Activated CD8-positive, alpha-beta memory T cell treated with anti-CD3 and anti-CD28 coated beads for 36 hours (primary cell): Measurements from ENCODE around the gene DPYSL4. TPM values are rescaled to one million over a fixed set of nuclear protein-coding genes. Genes with fewer than 3 reads are reported as not detected.

Experiments used
- CTCF ChIA-PET: fragments of 350-600 bp; sonication (Branson Sonifier 250); formaldehyde crosslinking; loops from one replicate; lab custom pipeline; 2021; ENCODE audit warnings: antibody characterized with exemption; lab: Charles Lee
- POLR2A ChIA-PET: fragments of 350-600 bp; sonication (Branson Sonifier 250); formaldehyde crosslinking; loops from one replicate; lab custom pipeline; 2021; ENCODE audit warnings: antibody characterized with exemption; lab: Charles Lee
- total RNA-seq, 2 experiments: library from RNA; stranded (reverse); gene quantifications; one replicate each; pipeline ENCODE4 v1.2.3, GENCODE V29; 2021

The DPYSL4 gene
- total RNA-seq, 2 experiments from 2014 or later, result 10.1 to 10.2 TPM

DNA sequence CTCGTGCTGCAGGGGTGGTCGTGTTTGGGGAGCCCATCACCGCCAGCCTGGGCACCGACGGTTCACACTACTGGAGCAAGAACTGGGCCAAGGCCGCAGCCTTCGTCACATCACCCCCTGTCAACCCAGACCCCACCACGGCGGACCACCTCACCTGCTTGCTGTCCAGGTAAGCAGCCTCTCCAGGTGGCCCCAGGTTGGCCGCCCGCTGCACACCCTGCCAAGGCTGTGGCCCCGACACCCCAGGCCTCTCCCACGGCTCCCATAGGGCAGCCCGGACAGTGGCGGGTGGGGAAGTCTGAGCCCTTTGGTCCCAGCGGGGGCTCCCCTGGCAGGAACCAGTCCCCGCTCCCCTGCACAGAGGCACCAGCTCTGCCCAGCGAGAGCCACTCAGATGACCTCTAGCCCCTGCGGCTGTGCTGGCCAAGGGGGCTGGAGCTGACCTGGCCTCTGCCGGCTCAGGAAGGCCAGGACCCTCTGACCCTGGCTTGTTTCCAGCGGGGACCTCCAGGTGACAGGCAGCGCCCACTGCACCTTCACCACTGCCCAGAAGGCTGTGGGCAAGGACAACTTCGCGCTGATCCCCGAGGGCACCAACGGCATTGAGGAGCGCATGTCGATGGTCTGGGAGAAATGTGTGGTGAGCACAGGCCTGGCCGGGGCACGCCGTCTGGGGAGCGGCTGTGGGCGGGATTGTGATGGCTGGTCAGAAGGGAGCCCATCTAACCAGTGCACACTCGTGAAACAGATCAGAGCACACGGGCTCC lies 13.8 kb downstream of the DPYSL4 start:
- POLR2A ChIA-PET, result no interaction called here
- CTCF ChIA-PET, result interaction anchor here (0.6 kb wide), 1 partner anchor 16 kb away, joined by 3 read pairs; no protein-coding TSS in a partner anchor

DNA sequence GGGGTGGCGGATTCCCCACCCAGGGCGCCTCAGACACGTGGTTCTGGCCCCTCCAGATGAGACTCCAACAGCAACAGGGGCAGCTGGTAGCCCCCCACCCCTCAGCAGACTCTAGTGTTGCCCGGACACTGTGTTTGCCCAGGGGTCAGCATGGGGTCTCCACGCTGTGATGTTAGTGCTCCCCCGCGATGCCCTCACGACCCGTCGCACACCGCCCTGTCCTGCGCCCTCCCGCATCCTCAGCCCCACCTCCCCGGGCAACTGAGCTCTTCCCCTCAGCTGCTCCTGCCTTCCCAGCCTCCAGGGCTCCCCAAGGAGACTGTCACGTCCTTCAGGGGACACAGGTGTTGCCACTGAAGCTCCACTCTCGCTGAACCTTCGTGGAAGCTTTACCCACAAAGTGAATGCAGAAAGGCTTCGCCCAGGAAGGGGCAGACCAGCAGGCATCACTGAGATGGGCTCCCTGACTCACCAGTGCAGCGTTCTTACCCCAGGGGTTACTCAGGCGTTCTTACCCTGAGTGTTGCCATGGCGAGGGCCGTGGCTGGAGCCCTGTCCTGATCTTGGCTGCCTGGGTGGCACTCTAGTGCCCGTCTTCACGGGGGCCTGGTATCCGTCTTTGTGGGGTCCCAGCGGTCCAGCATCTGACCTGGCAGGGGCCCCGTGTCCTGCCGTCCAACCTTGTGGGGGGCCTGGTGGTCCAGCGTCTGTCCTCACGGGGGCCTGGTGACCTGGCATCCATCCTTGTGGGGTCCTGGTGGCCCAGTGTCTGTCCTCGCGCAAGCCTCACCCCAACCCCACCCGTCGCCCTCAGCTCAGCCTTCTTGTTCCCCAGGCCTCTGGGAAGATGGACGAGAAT lies 14.6 kb downstream of the DPYSL4 start:
- CTCF ChIA-PET, result interaction anchor here (0.6 kb wide), 1 partner anchor 15 kb away, joined by 3 read pairs; no protein-coding TSS in a partner anchor
- POLR2A ChIA-PET, result no interaction called here

DNA sequence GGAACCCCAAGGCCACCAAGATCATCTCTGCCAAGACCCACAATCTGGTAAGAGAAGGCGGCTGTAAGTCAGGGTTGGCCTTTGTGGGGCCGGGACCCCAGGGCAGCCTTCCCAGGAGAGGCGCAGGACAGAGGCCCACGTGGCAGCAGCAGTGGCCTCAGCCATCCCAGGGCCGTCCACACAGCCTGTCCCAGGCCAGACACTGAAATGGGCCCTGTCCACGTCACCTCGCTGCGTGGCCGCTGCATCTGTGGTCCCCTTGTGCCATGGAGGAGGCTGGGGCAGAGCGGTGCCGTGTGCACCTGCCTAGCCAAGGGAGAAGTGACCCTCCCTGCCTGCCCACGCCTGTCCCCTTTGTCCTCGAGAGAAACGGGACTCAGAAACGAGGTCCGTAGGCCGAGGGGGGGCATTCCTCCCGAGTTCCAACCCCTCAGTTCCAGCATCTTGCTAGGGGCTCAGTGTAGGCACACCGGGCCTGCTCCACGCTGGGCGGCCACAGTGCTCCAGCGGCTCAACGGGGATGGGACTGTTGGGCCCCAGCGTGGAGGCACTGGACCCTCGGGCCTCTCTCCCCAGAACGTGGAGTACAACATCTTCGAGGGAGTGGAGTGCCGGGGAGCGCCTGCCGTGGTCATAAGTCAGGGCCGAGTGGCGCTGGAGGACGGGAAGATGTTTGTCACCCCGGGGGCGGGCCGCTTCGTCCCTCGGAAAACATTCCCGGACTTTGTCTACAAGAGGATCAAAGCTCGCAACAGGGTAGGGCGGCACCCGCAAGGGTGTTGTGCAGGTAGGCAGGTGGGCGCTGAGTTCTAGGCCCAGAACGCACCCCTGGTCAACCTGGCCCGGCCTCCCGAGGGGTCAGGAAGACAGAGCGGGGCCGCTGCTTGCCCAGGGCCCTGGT lies 15.6 kb downstream of the DPYSL4 start:
- ChIA-PET CTCF (no interaction called here), POLR2A (no interaction called here)

DNA sequence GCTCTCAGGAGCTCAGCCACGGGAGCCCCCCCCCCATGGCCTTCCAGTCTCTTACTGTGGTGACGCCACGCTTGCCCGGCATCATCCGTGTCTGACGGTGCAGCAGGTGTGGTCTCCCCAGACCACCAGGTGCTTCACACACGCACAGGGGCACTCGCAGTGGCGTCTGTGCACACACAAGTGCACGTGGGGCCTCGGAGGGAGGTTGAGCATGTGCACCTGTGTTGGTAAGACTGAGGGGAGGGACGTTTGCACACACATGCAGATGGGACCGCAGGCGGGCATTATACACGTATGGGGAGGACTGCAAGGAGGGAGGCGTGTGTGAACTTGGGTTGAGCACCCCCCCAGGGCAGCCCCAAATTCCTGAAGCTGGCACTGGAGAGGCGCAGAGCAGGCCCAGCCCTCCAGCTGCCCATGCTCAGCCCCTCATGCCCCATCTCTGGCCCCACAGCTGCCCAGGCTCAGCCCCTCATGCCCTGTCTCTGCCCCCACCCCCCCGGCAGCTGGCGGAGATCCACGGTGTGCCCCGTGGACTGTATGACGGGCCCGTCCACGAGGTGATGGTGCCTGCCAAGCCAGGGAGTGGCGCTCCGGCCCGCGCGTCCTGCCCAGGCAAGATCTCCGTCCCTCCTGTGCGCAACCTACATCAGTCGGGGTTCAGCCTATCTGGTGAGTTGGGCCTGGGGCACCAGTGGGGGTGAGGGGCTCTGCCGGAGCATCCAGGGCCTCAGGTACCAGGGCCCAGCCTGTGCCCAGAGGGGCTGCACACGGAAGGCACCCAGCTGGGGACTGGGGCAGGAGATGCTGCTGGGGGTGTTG lies 16.7 kb downstream of the DPYSL4 start:
- CTCF ChIA-PET, result no interaction called here
- POLR2A ChIA-PET, result no interaction called here

DNA sequence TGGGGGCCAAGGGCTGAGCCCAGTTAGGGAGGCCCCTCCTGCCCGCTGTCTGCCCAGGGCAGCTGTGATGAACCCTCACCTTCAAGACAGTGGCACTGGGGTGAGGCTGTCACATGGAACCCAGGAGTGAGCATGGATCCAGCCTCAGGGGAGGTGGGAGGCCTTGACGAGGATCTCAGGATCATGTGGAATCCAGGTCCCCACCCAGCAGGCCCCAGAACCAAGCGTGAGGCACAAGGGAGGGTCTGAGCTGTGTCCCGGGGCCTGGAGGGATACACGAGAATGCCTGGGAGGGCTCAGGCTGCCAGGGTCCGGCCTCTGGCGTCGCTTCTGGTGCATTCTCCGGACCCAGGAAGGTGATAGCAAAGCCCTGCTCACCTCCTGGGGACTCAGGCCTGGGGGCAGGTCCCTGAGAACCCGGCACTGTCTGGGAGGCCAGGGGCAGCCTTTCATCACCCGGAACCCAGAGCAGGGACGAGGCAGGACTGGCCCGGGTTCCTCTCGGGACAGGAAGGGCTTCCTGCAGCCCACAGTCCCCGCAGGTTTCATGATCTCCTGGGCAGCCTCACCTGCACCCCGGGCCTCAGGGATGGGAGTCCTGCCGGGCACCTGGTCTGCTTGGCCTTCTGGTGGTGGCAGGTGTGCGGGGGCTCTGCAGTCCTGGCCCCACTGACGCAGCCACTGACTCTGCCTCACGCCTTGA lies 17.5 kb downstream of the DPYSL4 start:
- ChIA-PET CTCF (no interaction called here), POLR2A (no interaction called here)

DNA sequence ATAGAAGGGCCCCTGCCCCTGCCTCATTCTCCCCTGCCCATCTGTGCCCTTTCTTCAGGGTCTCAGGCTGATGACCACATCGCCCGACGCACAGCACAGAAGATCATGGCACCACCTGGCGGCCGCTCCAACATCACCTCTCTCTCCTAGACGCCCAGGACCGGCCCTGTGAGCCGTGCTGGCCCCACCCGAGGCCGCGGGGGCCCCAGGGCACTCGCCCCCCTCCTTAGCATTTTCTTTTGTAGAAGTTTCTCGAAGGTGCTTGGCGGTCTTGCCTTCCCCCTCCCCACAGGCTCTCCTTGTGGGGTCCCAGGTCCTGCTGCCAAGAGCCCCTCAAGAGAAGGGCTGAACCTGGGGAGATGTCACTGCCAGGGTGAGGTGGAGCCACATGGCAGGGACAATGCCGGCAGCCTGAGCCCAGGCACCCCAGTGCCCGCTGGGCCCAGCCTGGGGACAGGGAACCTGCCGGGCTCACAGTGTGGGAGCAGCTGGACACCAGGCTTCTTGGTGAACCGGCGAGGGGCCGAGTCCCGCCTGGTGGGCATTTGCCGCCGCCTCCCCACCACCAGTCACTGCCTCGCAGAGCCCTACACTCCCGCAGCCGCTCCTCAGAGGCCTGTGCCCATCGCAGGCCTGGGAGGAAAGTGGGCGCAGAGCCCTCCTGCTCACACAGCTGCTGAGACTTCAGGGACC lies 18.2 kb downstream of the DPYSL4 start:
- ChIA-PET CTCF (no interaction called here), POLR2A (no interaction called here)

DNA sequence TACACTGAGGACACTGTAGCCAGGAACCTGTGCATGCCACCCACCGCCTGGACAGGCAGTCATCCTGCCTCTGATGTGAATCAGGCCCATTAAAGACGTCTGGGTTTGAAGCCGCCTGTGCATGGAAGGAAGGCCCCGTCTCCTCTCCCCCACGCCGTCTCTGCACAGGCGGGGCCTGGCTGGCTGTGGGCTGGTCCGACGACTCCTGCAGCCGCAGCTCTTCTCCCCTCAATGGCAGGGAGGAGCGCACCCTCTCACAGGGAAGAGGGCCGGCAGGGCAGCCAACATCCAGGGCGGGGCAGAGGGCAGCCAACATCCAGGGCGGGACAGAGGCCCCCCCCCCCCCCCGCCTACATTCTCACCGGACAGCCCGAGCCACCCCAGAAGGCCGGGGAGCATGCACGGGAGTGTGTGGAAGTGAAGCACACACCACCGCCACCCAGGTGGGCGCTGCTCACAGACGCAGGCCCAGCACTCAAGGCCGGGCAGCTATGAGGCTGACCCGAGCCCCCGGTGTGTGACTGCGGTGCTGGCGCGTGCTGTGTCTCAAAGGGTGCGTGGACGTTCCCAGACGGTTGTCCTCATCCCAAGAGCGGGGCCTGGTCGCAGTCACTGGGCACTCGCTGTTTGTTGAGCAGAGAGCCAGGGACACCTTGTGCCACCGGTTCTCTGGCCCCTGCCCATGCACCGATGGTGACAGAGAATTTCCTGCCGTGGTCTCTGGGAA lies 19.1 kb downstream of the DPYSL4 start:
- ChIA-PET CTCF (no interaction called here), POLR2A (no interaction called here)

DNA sequence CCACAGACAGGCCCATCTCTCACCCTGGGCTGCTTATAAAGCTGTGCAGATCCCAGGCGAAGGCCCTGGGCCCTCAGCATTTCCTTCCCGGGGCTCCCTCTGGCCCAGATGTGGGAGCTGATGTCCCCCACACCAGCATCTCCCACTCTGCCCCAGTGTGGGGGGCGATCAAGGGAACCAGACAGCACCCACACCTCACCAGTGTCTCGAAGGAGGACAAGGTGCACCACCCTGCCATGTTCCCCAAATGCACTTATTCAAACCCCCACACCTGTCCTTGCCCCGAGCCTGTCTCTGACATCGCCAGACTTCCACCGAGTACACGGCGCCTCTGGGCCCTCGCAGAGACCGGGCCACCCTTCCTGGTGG lies 19.6 kb downstream of the DPYSL4 start:
- CTCF ChIA-PET, result no interaction called here

DNA sequence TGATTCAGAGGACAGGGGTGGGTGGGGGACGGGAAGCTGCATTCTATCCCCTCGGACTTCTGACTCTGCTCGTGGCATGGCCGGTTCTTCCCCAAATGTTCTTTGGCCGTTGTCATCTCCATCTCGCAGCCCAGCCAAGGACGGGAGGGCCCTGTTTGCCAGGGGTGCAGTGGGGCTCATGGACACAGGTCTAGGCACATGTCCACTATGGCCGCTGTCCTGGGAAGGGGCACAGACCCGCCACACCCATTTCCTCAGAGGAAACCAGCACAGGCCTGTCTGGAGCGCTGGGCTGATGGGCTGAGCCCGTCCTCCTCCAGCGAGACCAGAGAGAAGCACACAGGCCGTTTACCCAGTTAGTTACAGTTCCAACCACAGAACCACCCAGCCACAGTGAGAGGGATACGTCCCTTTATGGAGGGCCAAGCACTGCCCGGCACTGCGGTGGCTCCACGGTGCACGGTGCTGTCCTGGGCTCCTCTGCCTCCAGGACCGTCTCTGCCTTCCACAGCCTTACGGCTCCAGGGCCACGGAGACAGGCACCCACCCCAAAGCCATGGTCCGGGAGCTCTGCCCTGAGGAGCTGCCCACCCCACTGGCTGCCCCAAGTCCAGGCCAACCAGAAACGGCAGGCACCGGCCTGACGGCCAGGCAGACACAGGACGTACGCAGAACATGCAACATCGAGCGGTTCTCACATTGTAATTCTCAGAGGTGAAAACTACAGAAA lies 20.2 kb downstream of the DPYSL4 start:
- POLR2A ChIA-PET, result no interaction called here

More for the DNA sequence above, 19.6 kb downstream of the DPYSL4 start:
- POLR2A ChIA-PET, result no interaction called here

DNA sequence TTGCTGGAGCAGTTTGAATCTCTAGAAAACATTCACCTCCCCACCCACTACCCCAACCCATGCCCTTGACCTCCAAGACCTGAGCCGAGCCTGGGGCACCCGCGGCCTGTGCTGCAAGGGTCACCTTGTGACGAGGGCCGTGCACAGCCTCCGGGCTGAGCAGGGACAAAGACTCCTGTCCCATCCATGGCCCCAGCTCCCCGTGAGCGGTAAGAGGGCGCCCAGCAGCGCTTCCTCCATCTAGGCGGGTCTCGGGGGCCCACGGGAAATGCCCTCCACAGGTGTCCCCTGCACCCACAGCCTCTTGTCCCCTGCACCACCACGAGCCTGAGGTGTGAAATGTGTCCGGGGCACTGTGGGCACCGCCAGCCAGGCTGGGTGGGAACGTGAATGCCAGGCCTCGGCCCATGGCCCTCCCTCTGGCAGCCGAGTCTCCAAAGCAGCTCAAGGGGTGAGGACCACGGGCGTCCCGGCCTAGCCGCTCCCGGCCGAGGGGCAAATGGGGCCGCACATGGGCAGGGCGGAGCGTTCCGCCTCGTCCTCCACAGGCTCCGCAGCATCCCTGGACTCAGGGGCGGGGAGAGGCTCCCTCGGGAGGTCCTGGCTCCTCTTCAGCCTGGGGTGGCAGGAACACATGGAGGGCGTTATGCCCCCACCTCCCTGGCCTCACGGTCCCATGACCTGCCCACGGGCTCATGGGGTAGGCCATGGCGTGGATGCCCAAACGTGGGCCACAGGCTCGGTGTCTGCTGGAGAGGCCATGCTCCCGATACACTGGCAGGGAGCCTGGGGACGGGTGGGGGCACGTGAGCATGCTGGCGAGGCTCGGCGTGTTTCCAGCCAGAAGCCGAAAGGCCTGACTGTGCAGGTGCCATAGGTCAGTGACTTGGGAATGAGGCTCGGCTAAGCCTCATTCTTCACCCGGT lies 21.1 kb downstream of the DPYSL4 start:
- CTCF ChIA-PET, result no interaction called here
- POLR2A ChIA-PET, result no interaction called here

More for the DNA sequence above, 20.2 kb downstream of the DPYSL4 start:
- CTCF ChIA-PET, result no interaction called here

DNA sequence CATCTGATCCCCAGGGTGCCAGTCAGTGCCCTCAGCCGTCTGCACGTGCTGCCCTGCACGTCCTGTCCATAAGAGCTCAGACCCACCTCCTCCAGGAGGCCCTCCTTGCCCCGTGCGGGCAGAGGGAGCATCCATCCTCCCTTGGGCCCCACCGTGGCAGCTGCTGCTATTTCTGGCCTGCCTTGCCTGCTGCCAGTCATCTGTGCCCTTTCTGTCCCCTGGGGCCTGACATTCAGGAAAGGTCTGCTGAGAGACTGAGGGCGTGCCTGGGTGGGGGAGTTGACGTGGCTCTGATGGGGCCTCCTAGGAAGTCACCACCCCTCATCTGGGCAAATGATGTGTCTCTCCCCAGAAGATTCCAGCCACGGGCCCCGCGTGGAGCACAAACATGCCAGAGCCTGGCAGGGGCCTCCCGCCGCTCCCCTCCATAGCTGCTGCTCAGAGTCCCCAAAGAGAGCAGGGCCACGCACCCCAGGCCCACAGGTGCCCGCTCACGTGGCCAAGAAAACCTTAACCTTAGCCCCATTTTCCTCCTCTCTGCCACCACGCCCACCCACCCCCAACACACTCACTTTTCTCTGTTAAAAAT lies 21.8 kb downstream of the DPYSL4 start:
- POLR2A ChIA-PET, result no interaction called here

DNA sequence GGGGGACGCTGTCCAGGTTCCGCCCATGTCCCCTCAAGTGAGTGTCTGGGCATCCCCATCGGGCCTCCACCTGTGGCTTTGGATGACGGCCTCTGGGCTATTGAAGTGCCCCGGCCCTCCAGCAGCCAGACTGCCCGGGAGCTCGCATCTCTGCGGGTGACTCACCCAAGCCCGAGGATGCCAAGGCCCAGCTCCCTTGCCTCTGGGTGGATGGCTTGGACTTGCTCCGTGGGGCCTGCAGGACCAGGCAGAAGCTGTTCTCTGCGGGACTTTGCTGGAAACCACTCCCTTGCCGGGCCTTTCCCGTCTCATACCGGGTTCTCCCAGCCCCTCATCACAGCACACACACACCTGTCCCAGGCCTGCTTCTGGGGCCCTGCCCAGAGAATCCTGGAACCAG lies 22.4 kb downstream of the DPYSL4 start:
- POLR2A ChIA-PET, result no interaction called here
- CTCF ChIA-PET, result no interaction called here

More for the DNA sequence above, 21.8 kb downstream of the DPYSL4 start:
- CTCF ChIA-PET, result no interaction called here

DNA sequence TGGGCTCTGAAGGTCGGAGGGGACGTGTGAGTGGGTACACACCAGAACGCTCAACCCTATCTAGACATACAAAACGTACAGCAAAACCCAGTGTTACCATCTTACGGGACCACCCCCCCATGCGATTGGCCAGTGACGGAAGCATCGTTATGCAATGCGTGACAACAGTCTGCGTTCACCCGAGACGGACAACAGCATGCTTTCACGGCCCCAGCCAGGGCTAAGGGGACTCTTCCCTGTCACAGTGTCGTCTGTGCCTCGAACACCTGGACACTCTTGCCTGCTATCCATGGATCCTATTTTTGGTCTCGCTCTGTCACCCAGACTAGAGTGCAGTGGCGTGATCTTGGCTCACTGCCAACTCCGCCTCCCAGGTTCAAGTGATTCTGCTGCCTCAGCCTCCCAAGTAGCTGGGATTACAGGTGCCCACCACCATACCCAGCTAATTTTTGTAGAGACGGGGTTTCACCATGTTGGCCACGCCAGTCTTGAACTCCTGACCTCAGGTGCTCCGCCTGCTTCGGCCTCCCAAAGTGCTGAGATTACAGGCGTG lies 23.3 kb downstream of the DPYSL4 start:
- POLR2A ChIA-PET, result no interaction called here
- CTCF ChIA-PET, result no interaction called here

DNA sequence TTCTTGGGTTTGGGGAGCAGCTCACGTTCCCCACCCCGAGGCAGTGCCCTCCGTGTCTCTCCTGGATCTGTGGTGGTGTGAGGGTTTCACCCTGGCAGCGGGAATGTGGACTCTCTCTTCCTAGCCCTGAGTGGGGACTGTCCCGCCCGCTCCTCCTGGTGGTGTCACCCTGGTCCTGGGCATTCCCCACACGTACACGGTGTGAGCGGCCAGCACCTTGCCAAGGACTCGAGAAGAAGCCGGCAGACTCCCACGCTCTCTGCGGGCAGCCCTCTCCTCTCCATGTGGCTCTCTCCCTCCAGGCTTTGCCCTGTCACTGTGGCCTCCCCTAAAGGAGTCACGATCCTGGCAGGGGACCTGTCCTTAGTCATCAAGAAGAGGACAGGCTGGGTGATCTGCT lies 24.0 kb downstream of the DPYSL4 start:
- ChIA-PET CTCF (no interaction called here), POLR2A (no interaction called here)

DNA sequence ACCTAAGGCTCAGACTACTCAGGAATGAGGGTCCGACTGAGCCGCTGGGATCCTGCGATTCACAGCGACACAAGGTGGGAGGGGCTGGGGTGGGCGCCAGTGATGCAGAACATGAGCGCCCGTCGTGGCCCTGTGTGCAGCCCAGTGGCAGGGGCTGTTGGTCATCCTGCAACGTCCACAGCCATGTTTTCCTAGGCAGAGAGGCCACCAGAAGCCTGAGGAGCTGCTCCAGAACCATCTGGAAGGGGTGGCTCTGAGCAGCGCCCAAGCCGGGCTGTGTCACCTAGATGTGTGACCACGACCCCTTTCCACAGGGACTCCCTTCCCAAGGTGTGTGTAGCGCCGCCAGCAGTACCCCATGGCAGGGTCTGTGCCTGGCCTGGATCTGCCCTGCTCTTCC lies 24.5 kb downstream of the DPYSL4 start:
- CTCF ChIA-PET, result no interaction called here
- POLR2A ChIA-PET, result no interaction called here
